Trophoblast cell (in vitro differentiated cells and primary cell): ENCODE results near the gene UNC79.

ENCODE experiments used
- DNase-seq, 2 donors: peaks; one replicate each; pipeline ENCODE4 v3.0.0-alpha.2; 2016
- H2AFZ ChIP-seq: 2 replicates; pipeline ENCODE4 v1.6.1; 2013; ENCODE audit warnings: low read length, moderate library complexity, mild to moderate bottlenecking; ENCODE audit not compliant: insufficient read depth, poor library complexity
- H2AK5ac ChIP-seq: 2 replicates; pipeline ENCODE4 v1.6.1; 2013; ENCODE audit warnings: mild to moderate bottlenecking, low read length
- H2BK120ac ChIP-seq: 2 replicates; pipeline ENCODE4 v1.6.1; 2013; ENCODE audit warnings: low read length, mild to moderate bottlenecking, moderate library complexity; ENCODE audit not compliant: insufficient read depth, poor library complexity
- H2BK12ac ChIP-seq: 2 replicates; pipeline ENCODE4 v1.6.1; 2013; ENCODE audit warnings: mild to moderate bottlenecking, low read length, moderate library complexity
- H2BK5ac ChIP-seq: 2 replicates; pipeline ENCODE4 v1.6.1; 2013; ENCODE audit warnings: low read length, low read depth, moderate library complexity, mild to moderate bottlenecking; ENCODE audit not compliant: poor library complexity
- H3K14ac ChIP-seq: 2 replicates; pipeline ENCODE4 v1.6.1; 2013; ENCODE audit warnings: mild to moderate bottlenecking, low read length
- H3K18ac ChIP-seq: 2 replicates; pipeline ENCODE4 v1.6.1; 2013; ENCODE audit warnings: mild to moderate bottlenecking, low read length
- H3K23ac ChIP-seq: 2 replicates; pipeline ENCODE4 v1.6.1; 2013; ENCODE audit warnings: low read length
- H3K27ac ChIP-seq: 2 replicates; pipeline ENCODE4 v1.5.1; 2013; ENCODE audit warnings: low read depth, mild to moderate bottlenecking, inconsistent platforms, low read length, moderate library complexity
- H3K27me3 ChIP-seq: 2 replicates; pipeline ENCODE4 v1.6.1; 2013; ENCODE audit warnings: inconsistent platforms, mild to moderate bottlenecking, low read length, moderate library complexity; ENCODE audit not compliant: insufficient read depth
- H3K36me3 ChIP-seq, 2 experiments: 1 replicate in 1 of 2; 2 replicates in 1 of 2; pipeline ENCODE4 v1.6.1; 2013; ENCODE audit warnings: low read length in 2 of 2, mild to moderate bottlenecking in 2 of 2, moderate library complexity in 1 of 2; ENCODE audit not compliant: insufficient read depth in 2 of 2, control insufficient read depth in 1 of 2
- H3K4ac ChIP-seq: 2 replicates; pipeline ENCODE4 v1.6.1; 2013; ENCODE audit warnings: low read depth, mild to moderate bottlenecking, low read length, moderate library complexity
- H3K4me1 ChIP-seq, 2 experiments: 1 replicate in 1 of 2; 2 replicates in 1 of 2; pipeline ENCODE4 v1.6.1; 2013; ENCODE audit warnings: low read length in 2 of 2, mild to moderate bottlenecking in 2 of 2, moderate library complexity in 1 of 2; ENCODE audit not compliant: insufficient read depth in 2 of 2, control insufficient read depth in 1 of 2
- H3K4me2 ChIP-seq: 2 replicates; pipeline ENCODE4 v1.6.1; 2013; ENCODE audit warnings: inconsistent platforms, mild to moderate bottlenecking, low read length, moderate library complexity
- H3K4me3 ChIP-seq: 2 replicates; pipeline ENCODE4 v1.5.1; 2013; ENCODE audit warnings: mild to moderate bottlenecking, low read depth, low read length, inconsistent platforms
- H3K79me1 ChIP-seq: one replicate; pipeline ENCODE4 v1.6.1; 2013; ENCODE audit warnings: low read length
- H3K79me2 ChIP-seq: 2 replicates; pipeline ENCODE4 v1.6.1; 2013; ENCODE audit warnings: low read length, mild to moderate bottlenecking; ENCODE audit not compliant: control insufficient read depth, insufficient read depth, poor library complexity
- H3K9ac ChIP-seq: 2 replicates; pipeline ENCODE4 v1.6.1; 2013; ENCODE audit warnings: mild to moderate bottlenecking, low read length
- H3K9me3 ChIP-seq: 2 replicates; pipeline ENCODE4 v1.6.1; 2013; ENCODE audit warnings: low read depth, mild to moderate bottlenecking, control low read depth, inconsistent platforms, low read length; ENCODE audit not compliant: insufficient read depth
- H4K12ac ChIP-seq: 2 replicates; pipeline ENCODE4 v1.6.1; 2013; ENCODE audit warnings: low read depth, mild to moderate bottlenecking, low read length, moderate library complexity
- H4K8ac ChIP-seq: 2 replicates; pipeline ENCODE4 v1.6.1; 2013; ENCODE audit warnings: low read depth, mild to moderate bottlenecking, low read length, moderate library complexity
- H4K91ac ChIP-seq: one replicate; pipeline ENCODE4 v1.6.1; 2013; ENCODE audit warnings: low read depth, mild to moderate bottlenecking, low read length, moderate library complexity
- WGBS: extraction: QIAGEN DNeasy Blood & Tissue Kit; methylation state at CpG from one replicate; pipeline ENCODE4 v1.1.7; 2013; ENCODE audit warnings: missing lambda C conversion rate; ENCODE audit not compliant: insufficient read length, insufficient coverage; ENCODE audit errors: extremely low coverage; 5-methylcytosine and 5-hydroxymethylcytosine counted together

The UNC79 gene

GRCh38 chr14:93528884-93529558 is 98.3 kb downstream of the UNC79 start:
- no peaks in the 10 kb centered on the region for H3K9me3 ChIP-seq
- no peak overlapping the region for H3K27ac ChIP-seq
- H3K79me1 ChIP-seq = no peaks in the 10 kb centered on the region
- H3K4me1 ChIP-seq = no peaks in the 10 kb centered on the region
- no peaks in the 10 kb centered on the region for H3K27me3 ChIP-seq
- H2BK12ac ChIP-seq = no peak overlapping the region
- H3K14ac ChIP-seq = no peak overlapping the region
- H2BK5ac ChIP-seq = no peak overlapping the region
- H4K8ac ChIP-seq = no peak overlapping the region
- no peak overlapping the region for H2AFZ ChIP-seq
- no peak overlapping the region for H3K4me2 ChIP-seq
- no peak overlapping the region for H3K9ac ChIP-seq
- WGBS = no CpG with 5 or more reads among the region's 1 CpG
- no peak overlapping the region for H2BK120ac ChIP-seq
- no peak overlapping the region for H3K18ac ChIP-seq
- no peaks in the 10 kb centered on the region for H3K79me2 ChIP-seq
- H4K91ac ChIP-seq = no peak overlapping the region
- H3K23ac ChIP-seq = no peak overlapping the region
- no peak overlapping the region for H2AK5ac ChIP-seq
- no peak for DNase-seq
- no peak overlapping the region for H3K4me3 ChIP-seq
- no peaks in the 10 kb centered on the region for H3K36me3 ChIP-seq
- no peak overlapping the region for H3K4ac ChIP-seq
- no peak overlapping the region for H4K12ac ChIP-seq

- Histone ChIP-seq H2BK12ac (no peak overlapping the region), H2BK5ac (no peak overlapping the region), H3K4ac (no peak overlapping the region), H3K27ac (no peak overlapping the region), H3K18ac (no peak overlapping the region), H3K9ac (no peak overlapping the region), H3K79me1 (no peaks in the 10 kb centered on the region), H3K4me2 (no peak overlapping the region), H3K4me3 (no peak overlapping the region), H3K14ac (no peak overlapping the region), H4K91ac (no peak overlapping the region), H2AFZ (no peak overlapping the region), H3K9me3 (no peaks in the 10 kb centered on the region), H3K23ac (no peak overlapping the region), H4K12ac (no peak overlapping the region), H3K27me3 (no peaks in the 10 kb centered on the region), H3K79me2 (no peaks in the 10 kb centered on the region), H2BK120ac (no peak overlapping the region), H4K8ac (no peak overlapping the region), H3K4me1 (no peaks in the 10 kb centered on the region), H2AK5ac (no peak overlapping the region), H3K36me3 (no peaks in the 10 kb centered on the region)
- no CpG with 5 or more reads among the region's 1 CpG for WGBS
- DNase-seq = no peak
Observed at GRCh38 chr14:93531644-93532043, 100.9 kb downstream of the UNC79 start.

GRCh38 chr14:93532541-93532940 is 101.8 kb downstream of the UNC79 start:
- H2AK5ac ChIP-seq = no peak overlapping the region
- H3K23ac ChIP-seq = no peak overlapping the region
- no peak overlapping the region for H4K8ac ChIP-seq
- no peaks in the 10 kb centered on the region for H3K4me1 ChIP-seq
- H3K79me2 ChIP-seq = no peaks in the 10 kb centered on the region
- H3K27ac ChIP-seq = no peak overlapping the region
- H2BK120ac ChIP-seq = no peak overlapping the region
- no peaks in the 10 kb centered on the region for H3K9me3 ChIP-seq
- H2AFZ ChIP-seq = no peak overlapping the region
- no CpG with 5 or more reads among the region's 2 CpGs for WGBS
- H3K4ac ChIP-seq = no peak overlapping the region
- no peak overlapping the region for H3K9ac ChIP-seq
- H4K91ac ChIP-seq = no peak overlapping the region
- no peak overlapping the region for H2BK5ac ChIP-seq
- H2BK12ac ChIP-seq = no peak overlapping the region
- no peak overlapping the region for H3K18ac ChIP-seq
- no peaks in the 10 kb centered on the region for H3K36me3 ChIP-seq
- no peak overlapping the region for H3K4me2 ChIP-seq
- H4K12ac ChIP-seq = no peak overlapping the region
- H3K79me1 ChIP-seq = no peaks in the 10 kb centered on the region
- H3K27me3 ChIP-seq = no peaks in the 10 kb centered on the region
- no peak overlapping the region for H3K4me3 ChIP-seq
- H3K14ac ChIP-seq = no peak overlapping the region
- DNase-seq = no peak

- Histone ChIP-seq H3K14ac (peak overlapping the region; percentile 8), H3K4me2 (no peak overlapping the region), H3K4me1 (no peaks in the 10 kb centered on the region), H2BK5ac (no peak overlapping the region), H4K91ac (no peak overlapping the region), H3K18ac (no peak overlapping the region), H2AFZ (no peak overlapping the region), H3K27ac (no peak overlapping the region), H3K4me3 (no peak overlapping the region), H2BK120ac (no peak overlapping the region), H3K9ac (no peak overlapping the region), H3K4ac (no peak overlapping the region), H3K36me3 (no peaks in the 10 kb centered on the region), H3K79me2 (no peaks in the 10 kb centered on the region), H3K9me3 (no peaks in the 10 kb centered on the region), H2AK5ac (no peak overlapping the region), H3K23ac (no peak overlapping the region), H3K27me3 (no peaks in the 10 kb centered on the region), H3K79me1 (no peaks in the 10 kb centered on the region), H2BK12ac (no peak overlapping the region), H4K12ac (no peak overlapping the region), H4K8ac (no peak overlapping the region)
- DNase-seq = no peak
- WGBS = no CpG with 5 or more reads among the region's 2 CpGs
Observed at GRCh38 chr14:93533437-93533836, 102.7 kb downstream of the UNC79 start.
